NCI-H2081 treated with DMSO at 0.1 percent for 48 hours (cell line): ENCODE results near the gene LYSMD1.

Experiments
- DNase-seq: peaks from one replicate; lab custom pipeline; 2025; lab: John Stamatoyannopoulos, UW

The LYSMD1 gene

GRCh38 chr1:151137789-151138188, 27.9 kb downstream of the LYSMD1 start:
- DNase-seq = no peak

DNA sequence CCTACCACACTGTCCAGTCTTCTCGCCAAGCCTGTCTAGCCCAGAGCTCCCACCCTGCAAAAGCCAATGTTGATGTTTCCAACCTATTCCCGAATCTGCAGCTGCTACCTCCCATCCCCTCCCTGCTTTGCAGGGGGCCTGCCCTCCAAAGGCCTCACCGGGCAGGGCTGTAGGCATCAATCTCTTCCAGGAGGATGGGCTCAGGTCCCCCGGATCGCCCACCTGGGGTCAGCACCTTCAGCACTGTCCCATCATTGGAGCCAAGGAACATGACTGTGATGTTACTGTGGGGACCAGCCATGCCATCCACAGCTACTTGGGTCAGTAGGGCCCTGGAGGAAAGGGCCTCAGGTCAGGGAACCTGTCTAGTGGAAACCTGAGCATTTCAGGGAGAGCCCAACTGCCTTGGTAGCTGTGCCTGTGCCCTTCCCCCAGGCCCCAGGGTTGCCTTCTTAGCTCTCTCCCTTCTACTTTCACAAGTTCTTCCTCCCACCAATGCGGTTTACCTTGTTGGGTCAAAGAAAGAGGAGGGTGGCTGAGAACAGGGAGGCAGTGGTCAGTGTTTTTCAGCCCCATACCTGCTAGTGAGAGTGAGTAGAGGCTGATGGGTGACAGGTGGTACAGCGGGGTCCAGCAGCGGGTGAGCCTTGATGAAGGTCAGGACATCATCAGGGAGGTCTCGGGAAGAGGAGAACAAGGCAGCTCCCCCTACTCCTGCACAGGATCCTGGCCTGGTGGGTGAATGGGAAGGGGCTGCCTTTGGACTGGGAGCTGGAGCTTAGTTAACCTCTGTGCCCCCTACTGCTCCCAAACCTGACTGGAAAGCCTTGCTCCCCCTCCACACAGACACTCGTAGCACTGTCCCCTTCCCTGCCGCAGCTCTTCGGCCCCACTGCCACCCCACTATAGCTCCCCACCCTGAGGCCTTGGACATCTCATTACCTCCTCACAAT, 30.0 kb downstream of the LYSMD1 start:
- no peak for DNase-seq

GRCh38 chr1:151134991-151135390, 30.7 kb downstream of the LYSMD1 start:
- DNase-seq = no peak

GRCh38 chr1:151134396-151134795, 31.3 kb downstream of the LYSMD1 start:
- no peak for DNase-seq

DNA sequence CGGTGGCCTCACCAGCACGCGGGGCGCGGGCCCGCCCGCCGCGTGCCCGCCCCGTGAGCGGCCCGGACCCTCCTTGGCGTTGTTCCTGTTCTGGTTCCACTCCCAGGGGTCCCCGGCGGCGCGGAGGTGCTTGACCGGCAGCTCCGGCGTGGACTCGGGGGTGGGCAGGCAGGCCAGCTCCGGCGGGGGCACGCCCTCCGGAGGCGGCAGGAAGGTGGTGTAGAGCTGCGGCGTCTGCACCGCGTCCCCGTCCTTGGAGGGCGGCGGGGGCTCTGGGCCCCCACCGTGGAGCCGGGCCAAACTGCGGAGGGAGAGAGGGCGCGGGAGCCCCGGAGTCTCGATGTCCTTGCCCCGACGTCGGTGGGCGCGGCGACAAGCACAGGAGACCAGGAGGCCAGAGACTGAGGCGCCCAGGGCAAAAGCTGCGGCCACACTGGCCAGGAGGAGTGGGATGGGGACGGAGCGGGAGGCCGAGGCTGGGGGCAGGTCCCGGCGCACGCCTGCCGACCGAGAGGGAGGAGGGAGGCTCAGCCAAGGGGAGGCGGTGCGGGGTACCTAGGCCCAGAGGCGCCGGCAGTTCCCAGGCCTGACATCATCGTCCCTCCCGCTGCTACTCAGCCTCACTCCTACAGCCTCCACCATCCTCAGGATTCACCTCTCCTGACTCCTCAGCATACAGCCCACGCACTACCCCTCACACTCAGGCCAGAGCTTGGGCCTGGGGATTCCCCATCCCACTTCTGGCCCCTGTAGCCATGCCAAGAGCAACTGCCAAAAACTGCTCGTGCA, 32.5 kb downstream of the LYSMD1 start:
- no peak for DNase-seq

GRCh38 chr1:151132335-151133017, 33.2 kb downstream of the LYSMD1 start:
- no peak for DNase-seq

- DNase-seq = no peak
Measured at GRCh38 chr1:151131701-151132334, 33.9 kb downstream of the LYSMD1 start.

DNA sequence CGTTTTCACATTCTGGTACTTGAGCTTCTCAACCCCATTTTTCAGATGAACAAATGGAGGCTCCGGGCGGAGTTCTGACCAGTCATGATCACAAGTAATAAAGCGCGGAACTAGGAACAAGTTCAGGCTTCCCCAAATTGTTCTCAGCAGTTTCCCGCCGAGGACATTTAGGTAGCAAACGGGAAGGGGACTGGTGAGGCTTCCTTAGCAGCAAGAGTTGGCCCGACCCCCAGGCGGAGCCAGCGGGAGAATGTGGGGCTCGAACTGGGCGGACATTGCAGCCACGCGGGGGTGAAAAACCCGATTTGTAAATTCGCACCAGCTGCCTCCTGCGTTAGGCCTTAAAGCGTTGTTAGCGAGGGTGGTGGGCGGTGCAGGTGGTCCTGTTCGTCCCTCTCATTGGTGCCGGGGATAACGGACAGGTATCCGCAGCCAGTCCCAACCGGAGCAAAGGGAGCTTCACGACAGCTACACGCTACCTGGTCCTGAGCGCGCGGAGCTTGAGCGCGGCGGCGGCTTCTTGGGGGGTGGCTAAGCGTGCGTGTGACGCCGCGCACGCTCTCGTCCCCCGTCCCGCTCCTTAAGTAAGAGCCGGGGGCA, 34.6 kb downstream of the LYSMD1 start:
- no peak for DNase-seq

DNA sequence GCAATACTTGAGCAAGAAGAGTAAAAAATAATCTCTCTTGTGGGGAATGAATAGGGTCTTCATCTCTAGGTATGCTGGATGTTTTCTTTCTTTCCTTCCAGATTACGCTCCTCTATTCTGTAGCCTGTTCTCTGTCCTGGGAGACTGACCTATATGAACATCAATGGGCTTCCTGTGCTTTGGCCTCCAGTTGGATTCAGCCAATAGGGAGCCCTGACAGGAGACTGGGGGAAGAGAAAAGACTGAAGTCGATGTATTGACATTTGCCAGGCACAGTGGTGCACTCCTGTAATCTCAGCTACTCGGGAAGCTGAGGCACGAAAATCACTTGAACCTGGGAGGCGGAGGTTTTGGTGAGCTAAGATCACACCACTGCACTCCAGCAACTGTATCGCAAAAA, 36.9 kb downstream of the LYSMD1 start:
- no peak for DNase-seq

GRCh38 chr1:151124763-151125403, 40.8 kb downstream of the LYSMD1 start:
- no peak for DNase-seq

DNA sequence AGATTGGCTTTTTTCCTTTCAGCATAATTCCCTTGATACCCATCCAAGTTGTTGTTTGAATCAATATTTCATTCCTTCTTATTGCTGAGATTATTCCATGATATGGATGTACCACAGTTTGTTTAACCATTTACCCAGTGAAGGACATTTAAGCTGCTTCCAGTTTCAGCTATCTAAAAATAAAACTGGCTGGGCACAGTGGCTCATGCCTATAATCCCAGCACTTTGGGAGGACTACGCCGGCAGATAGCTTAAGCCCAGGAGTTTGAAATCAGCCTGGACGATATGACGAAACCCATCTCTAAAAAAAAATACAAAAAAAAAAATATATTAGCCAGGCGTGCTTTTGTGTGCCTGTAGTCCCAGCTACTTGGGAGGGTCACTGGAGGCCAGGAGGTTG, 51.8 kb downstream of the LYSMD1 start:
- no peak for DNase-seq
